ENCODE data around the gene HIVEP3.

GRCh38 chr1:41863718-41864117, 55.0 kb downstream of the HIVEP3 start:
- TF ChIP-seq CTCF (IDR thresholded peaks at IDR 0.05) (no peak), EZH2phosphoT487 (IDR thresholded peaks at IDR 0.05) (no peak), EZH2 (IDR thresholded peaks at IDR 0.05) (no peak)
